GM12892 (cell line): ENCODE results near the gene SUCNR1. TPM values are rescaled to one million over a fixed set of nuclear protein-coding genes. Genes with fewer than 3 reads are reported as not detected.
"Not testable (repeated sequence)": the region's sequence is repeated elsewhere in the genome, so short reads cannot be mapped to it uniquely, and the experiment has no call there.

Experiments
- DNase-seq: peaks from one replicate; pipeline ENCODE4 v3.0.0; 2011; ENCODE audit not compliant: insufficient read length
- FAIRE-seq: peaks from 2 replicates; lab custom pipeline; 2011; peaks lifted over from hg19 to GRCh38; lab: Jason Lieb, UNC
- POLR2A ChIP-seq: IDR thresholded peaks from 2 replicates; pipeline ENCODE4 v1.6.1; 2011; ENCODE audit warnings: low read depth, low read length, control low read depth
- POLR2AphosphoS5 ChIP-seq: IDR thresholded peaks from 2 replicates; pipeline ENCODE4 v1.6.1; 2011; ENCODE audit warnings: low read depth, low read length, control low read depth
- TAF1 ChIP-seq: IDR thresholded peaks from 2 replicates; pipeline ENCODE4 v1.6.1; 2011; ENCODE audit warnings: low read depth, mild to moderate bottlenecking, control low read depth, low read length, borderline replicate concordance
- polyA plus RNA-seq: library from polyadenylated mRNA; unstranded; fragments of >200 nt; gene quantifications from one replicate; pipeline ENCODE4 v1.2.1, GENCODE V29; 2012; ENCODE audit warnings: missing spikeins, inconsistent platforms; ENCODE audit not compliant: missing spikeins

The SUCNR1 gene, protein sequence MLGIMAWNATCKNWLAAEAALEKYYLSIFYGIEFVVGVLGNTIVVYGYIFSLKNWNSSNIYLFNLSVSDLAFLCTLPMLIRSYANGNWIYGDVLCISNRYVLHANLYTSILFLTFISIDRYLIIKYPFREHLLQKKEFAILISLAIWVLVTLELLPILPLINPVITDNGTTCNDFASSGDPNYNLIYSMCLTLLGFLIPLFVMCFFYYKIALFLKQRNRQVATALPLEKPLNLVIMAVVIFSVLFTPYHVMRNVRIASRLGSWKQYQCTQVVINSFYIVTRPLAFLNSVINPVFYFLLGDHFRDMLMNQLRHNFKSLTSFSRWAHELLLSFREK
- polyA plus RNA-seq: not detected

DNA sequence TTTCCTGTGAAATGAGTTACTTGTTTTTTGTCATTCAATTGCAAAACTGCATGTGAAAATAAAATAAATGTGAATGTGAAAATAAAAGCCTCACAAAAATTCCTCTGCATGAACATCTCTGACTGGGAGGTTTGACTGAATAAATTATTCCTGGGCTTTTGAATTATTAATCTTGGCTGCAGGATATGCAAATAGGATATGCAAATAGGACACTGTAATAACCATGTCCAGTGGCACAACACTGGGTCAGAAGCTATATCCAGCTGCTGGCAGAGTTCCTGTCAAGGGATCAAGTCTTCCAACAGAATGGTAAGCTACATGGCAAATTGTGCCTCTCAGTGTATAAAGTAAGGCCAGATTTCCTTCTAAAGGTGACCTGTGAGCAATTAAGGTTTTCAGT, at the start of gene SUCNR1:
TSS of gene SUCNR1 (plus strand) at position 246 of the 400 bp plus-strand sequence. CDS start 6,250 bp downstream, outside the sequence.
- DNase-seq (no peak), FAIRE-seq (no peak)
- no peak for TF ChIP-seq TAF1
- no peak for TF ChIP-seq POLR2A
- TF ChIP-seq POLR2AphosphoS5: no peak

DNA sequence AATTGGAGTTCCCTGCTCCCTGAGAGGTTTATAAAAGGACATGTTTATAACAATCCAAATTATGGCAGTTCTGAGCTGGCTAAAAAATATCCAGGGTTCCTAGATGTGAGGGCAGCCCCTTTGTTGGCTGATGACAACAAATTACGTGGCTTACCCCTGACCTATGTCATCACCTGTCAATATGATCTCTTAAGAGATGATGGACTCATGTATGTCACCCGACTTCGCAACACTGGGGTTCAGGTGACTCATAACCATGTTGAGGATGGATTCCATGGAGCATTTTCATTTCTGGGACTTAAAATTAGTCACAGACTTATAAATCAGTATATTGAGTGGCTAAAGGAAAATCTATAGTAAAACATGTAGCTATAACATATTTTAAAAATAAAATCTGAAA, 45.6 kb upstream of the SUCNR1 start:
- FAIRE-seq: no peak
- TF ChIP-seq TAF1: no peak
- no peak for TF ChIP-seq POLR2A
- TF ChIP-seq POLR2AphosphoS5: no peak
- no peak for DNase-seq

DNA sequence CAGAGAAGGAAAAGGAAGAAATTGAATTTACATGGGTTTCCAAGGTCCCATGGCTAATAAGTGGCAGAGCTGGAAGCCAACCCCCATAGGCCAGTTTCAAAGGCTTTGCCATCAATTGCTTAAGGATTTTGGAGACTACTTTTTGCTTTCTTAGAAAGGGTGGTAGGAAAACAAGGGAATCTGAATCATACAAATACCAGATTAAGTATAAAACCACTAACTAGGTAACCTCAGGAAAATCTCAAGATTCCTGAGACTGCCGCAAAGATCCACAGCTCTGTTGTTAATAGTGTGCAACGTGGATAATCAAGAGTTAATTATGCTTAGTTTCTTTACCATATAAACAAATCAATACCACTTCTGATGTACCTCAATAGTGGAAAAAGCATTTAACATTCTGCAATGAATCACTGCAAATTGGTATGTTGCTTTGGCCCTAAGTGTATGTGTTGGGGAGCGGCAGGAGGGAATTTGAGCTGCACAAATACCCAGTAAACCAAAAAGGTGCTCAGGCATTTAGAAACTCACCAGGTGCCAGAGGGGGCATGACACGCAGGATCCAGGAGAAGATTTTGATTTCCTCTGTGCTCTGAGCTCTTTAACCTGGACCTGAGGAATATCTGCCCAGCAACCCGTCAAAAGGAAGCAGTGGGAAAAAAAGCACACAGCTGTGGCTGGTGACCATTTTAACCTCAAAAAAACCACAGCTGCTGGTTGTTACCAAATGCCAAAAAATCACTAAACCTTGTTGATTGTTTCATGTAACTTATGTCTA, 37.5 kb upstream of the SUCNR1 start:
- FAIRE-seq: no peak

DNA sequence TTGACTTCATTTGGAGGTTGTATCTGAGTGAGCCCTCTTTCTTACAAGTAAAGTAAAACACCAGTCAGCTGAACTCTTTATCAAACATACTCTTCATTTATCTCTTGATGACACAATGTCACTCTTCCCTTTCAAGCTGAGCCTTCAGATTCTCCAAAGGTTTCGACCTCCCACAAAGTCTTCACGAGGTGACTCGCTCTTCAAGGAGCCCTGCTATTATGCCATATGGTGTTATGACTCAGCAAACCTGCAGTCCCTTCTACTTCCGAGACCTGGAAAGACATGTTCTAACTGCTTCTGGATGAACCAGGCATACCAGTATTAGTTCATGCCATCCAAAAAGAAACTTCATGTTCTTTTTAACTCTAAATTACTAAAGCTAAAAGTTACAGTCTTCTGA, 36.4 kb upstream of the SUCNR1 start:
- FAIRE-seq: no peak
- no peak for DNase-seq
- TF ChIP-seq POLR2A (no peak), TAF1 (no peak), POLR2AphosphoS5 (no peak)

More for the DNA sequence above, 37.5 kb upstream of the SUCNR1 start:
- TF ChIP-seq TAF1: no peak
- TF ChIP-seq POLR2AphosphoS5: no peak
- TF ChIP-seq POLR2A: no peak
- DNase-seq: no peak

DNA sequence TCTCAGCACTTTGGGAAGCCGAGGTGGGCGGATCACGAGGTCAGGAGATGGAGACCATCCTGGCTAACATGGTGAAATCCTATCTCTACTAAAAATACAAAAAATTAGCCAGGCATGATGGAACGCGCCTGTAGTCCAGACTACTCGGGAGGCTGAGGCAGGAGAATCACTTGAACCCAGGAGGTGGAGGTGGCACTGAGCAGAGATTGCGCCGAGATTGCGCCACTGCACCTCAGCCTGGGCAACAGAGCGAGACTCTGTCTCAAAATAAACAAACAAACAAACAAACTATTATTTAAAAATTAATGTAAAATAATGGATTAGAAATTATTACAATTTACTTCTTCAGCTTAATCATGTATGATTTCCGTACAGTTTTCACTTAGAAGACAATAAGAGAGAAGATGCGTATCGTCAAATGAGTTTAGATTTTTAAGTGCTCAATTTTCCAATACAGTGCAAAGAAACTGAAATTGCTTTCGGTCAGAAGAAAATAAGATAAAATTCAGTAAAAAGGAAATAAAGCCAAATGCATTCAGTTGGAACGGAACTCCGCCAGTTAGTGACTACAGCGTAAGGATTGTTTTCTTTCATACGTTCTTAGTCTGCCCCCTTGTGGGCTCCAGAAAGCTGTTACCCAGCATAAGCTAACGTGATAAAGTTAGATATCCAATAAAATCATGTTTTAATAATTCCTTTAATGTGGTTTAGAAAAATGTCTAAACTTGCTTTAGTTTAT, 34.7 kb upstream of the SUCNR1 start:
- DNase-seq: peak; percentile 2
- FAIRE-seq: no peak
- no peak for TF ChIP-seq POLR2A
- TF ChIP-seq POLR2AphosphoS5: no peak
- no peak for TF ChIP-seq TAF1

DNA sequence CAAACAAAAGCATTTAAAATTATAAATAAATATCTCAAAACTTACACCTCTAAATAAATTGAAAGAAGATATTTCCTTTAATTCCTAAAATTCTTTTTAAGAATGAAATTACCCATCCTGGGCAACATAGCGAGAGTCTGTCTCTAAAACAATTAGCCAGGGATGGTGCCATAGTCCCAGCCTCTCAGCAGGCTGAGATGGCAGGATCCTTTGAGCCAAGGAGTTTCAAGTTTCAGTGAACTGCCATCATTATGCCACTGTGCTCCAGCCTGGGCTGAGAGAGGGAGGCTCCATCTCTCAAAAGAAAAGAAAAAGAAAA, 34.2 kb upstream of the SUCNR1 start:
- DNase-seq (no peak), FAIRE-seq (no peak)
- TF ChIP-seq POLR2A: no peak
- TF ChIP-seq TAF1: no peak
- no peak for TF ChIP-seq POLR2AphosphoS5

DNA sequence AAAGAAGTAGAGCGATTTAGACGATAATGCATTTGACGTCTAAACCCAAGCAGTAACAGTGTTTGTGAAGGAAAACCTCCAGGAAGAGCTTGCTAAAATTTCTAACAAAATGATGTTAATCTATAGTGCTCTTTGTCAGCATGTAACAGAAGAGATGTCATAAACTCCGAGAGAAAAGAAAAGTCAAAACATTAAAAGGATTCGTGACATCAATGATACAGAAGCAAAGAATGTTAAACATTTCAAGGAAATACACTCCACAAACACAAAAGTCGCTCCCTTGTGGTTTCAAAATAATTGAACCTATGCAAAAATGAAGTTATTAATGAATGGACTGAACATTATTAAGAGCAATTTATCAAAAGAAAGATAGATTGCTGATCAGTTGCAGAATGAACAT, 31.6 kb upstream of the SUCNR1 start:
- DNase-seq (no peak), FAIRE-seq (no peak)
- TF ChIP-seq POLR2AphosphoS5 (no peak), POLR2A (no peak), TAF1 (no peak)

DNA sequence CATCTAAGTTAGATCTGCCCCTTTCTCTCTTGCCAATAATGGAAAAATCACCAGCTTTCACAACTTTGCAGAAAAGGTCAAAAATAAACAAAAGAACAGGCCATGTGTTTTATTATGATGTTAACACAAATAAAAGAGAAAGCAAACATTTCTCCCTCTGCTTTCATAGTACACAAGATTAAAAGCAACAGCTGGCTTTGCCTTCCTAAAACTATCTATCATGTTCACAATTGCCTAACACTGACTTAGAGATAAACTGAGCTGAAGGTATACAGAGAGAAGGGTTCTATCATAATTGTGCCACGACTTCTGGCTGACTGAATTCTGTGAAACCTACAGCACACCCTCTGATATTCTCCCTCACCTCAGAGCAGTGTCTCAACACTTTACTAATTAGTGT, 30.2 kb upstream of the SUCNR1 start:
- DNase-seq (no peak), FAIRE-seq (peak; percentile 36)
- no peak for TF ChIP-seq TAF1
- TF ChIP-seq POLR2AphosphoS5: no peak
- no peak for TF ChIP-seq POLR2A

DNA sequence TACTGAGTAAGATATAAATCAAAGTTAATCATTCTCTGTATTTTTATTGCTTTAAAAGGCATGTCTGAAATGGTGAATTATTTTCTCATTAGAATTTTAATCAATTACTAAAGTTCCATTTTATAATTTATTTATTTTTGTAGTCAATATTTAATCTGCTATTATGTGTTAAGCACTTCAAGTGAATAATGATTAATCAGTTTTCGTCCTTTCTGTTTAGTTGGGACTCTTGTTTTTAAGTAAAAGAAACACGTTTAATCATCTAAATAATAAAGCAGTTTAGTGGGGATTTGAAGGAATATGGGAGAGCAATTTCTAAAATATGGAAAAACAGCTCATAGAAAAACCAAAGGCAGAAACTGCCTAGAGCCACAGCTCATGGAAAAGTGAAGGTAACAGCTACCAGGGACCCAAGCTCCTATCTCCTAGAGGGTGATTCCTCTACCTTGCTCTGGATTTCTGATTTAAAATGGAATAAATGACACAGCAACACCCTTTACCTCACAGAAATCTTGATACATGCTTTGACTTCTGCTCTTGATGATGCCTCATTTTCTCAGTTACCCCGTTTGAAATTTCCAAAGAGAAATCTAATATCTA, 28.0 kb upstream of the SUCNR1 start:
- TF ChIP-seq POLR2AphosphoS5: no peak
- FAIRE-seq (no peak), DNase-seq (no peak)

DNA sequence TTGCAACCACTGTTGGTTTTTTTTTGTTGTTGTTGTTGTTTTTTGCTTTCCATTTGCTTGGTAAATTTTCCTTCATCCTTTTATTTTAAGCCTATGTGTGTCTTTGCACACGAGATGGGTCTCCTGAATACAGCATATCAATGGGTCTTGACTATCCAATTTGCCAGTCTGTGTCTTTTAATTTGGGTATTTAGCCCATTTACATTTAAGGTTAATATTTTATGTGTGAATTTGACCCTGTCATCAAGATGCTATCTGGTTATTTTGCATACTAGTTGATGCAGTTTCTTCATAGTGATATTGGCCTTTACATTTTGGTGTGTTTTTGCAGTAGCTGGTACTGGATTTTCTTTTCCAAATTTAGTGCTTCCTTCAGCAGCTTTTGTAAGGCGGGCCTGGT, 23.4 kb upstream of the SUCNR1 start:
- not testable (repeated sequence) for DNase-seq, FAIRE-seq

DNA sequence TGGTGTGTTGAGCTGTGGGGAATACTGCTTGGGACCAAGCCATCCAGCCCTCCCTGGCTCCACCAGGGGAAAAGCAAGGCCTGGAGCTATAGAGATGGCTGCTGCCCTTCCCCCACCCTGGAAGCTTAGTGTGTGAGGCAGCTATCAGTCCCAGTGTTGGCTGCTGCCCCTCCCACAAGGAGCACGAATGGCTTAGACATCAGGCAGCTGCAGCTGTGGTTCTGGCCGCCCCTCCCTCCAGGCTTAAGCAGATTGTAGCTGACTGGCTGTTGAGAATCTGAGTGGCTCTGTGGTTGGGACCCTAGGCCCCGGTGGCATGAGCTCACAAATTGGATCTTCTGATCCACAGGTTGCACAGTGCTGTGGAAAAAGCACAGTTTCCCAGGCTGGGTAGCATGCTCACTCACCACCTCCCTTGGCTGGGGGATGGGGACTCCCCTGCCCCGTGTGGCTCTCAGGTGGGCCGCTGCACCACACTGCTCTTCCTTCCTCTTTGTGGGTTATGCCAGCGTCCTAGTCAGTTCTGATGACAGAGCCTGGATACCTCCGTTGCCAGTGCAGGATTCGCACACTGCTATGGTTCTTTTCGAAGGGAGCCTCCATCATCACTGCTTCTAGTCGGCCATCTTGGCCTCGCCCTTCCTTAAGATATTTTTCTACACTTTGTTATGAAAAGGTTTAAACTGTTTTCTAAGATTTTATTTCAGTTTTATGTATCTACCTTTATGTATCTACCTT, 21.2 kb upstream of the SUCNR1 start:
- no peak for FAIRE-seq
- DNase-seq: no peak
- TF ChIP-seq TAF1: no peak
- TF ChIP-seq POLR2AphosphoS5: no peak
- TF ChIP-seq POLR2A: no peak
